ENCODE measurements around the gene EML5.
"Not testable (repeated sequence)": the region's sequence is repeated elsewhere in the genome, so short reads cannot be mapped to it uniquely, and the experiment has no call there.

DNA sequence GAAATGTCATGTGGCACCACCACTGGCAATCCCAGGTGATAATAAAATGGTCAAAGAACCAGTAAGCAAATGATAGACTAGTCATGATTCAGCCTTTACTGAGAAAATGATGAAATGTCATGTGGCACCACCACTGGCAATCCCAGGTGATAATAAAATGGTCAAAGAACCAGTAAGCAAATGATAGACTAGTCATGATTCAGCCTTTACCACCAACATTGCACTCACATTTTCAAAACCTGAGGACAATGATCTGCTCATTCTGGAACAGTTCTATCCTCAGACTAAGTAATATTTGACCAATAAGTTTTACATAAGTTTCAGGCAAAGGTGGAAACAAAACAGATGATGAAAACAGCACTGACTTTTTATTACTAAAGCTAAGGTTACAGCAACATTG is 3.2 kb downstream of the EML5 start:
- TF ChIP-seq, protein P1, sequence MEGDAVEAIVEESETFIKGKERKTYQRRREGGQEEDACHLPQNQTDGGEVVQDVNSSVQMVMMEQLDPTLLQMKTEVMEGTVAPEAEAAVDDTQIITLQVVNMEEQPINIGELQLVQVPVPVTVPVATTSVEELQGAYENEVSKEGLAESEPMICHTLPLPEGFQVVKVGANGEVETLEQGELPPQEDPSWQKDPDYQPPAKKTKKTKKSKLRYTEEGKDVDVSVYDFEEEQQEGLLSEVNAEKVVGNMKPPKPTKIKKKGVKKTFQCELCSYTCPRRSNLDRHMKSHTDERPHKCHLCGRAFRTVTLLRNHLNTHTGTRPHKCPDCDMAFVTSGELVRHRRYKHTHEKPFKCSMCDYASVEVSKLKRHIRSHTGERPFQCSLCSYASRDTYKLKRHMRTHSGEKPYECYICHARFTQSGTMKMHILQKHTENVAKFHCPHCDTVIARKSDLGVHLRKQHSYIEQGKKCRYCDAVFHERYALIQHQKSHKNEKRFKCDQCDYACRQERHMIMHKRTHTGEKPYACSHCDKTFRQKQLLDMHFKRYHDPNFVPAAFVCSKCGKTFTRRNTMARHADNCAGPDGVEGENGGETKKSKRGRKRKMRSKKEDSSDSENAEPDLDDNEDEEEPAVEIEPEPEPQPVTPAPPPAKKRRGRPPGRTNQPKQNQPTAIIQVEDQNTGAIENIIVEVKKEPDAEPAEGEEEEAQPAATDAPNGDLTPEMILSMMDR (conservative IDR thresholded peaks at IDR 0.05; ENCODE audit: low read depth, low read length): not testable (repeated sequence)
- not testable (repeated sequence) for TF ChIP-seq EZH2 (IDR thresholded peaks at IDR 0.05; ENCODE audit: borderline replicate concordance, low read depth, low read length, poor library complexity, severe bottlenecking)
